BLaER1 treated with 17β-estradiol and CSF1 and Interleukin-3, amounts not matched to agents 10 nM and 100 nM (cell line): ENCODE measurements around the gene GPX3.

ENCODE experiments used
- H3K27ac ChIP-seq, 11 experiments: shearing (Covaris generic); formaldehyde crosslinking; 2 replicates each; pipeline ENCODE4 v1.8.1; 2022
- H3K27me3 ChIP-seq, 11 experiments: shearing (Covaris generic); formaldehyde crosslinking; 2 replicates each; pipeline ENCODE4 v1.8.1; 2022
- H3K36me3 ChIP-seq, 11 experiments: shearing (Covaris generic); formaldehyde crosslinking; 2 replicates each; pipeline ENCODE4 v1.8.1; 2022
- H3K4me1 ChIP-seq, 10 experiments: shearing (Covaris generic); formaldehyde crosslinking; 2 replicates each; pipeline ENCODE4 v1.8.1; 2022
- H3K4me2 ChIP-seq, 11 experiments: shearing (Covaris generic); formaldehyde crosslinking; 2 replicates each; pipeline ENCODE4 v1.8.1; 2022
- H3K4me3 ChIP-seq, 10 experiments: shearing (Covaris generic); formaldehyde crosslinking; 2 replicates each; pipeline ENCODE4 v1.8.1; 2022
- H3K9ac ChIP-seq, 11 experiments: shearing (Covaris generic); formaldehyde crosslinking; 2 replicates each; pipeline ENCODE4 v1.8.1; 2022
- H3K9me3 ChIP-seq, 11 experiments: shearing (Covaris generic); formaldehyde crosslinking; replicated peaks in 1 of 11; 2 replicates each; pipeline ENCODE4 v1.8.1; 2022
- H4K20me1 ChIP-seq, 11 experiments: shearing (Covaris generic); formaldehyde crosslinking; 2 replicates each; pipeline ENCODE4 v1.8.1; 2022
- Cebpa-rat ChIP-seq, 11 experiments: shearing (Covaris generic); IDR thresholded peaks; 2 replicates each; pipeline ENCODE4 v1.8.1; 2022

Gene GPX3

GRCh38 chr5:151062405-151063141 lies 42.2 kb downstream of the GPX3 start:
- Histone ChIP-seq H3K27ac (peak overlapping the region; percentile 62 to 92 (median 85); a peak in 21 of 22 replicates), H3K4me2 (peak overlapping the region; percentile 43 to 97 (median 88); a peak in 20 of 22 replicates)

GRCh38 chr5:151063142-151063989 lies 43.0 kb downstream of the GPX3 start:
- peak overlapping the region in 4 of 10 experiments; percentile 21 to 50 (median 32); a peak in 6 of 20 replicates for H3K4me3 ChIP-seq
- no peaks in the 10 kb centered on the region for H3K27me3 ChIP-seq
- H3K27ac ChIP-seq: peak overlapping the region; percentile 62 to 92 (median 85)
- peak overlapping the region; percentile 30 to 75 (median 65); a peak in 20 of 22 replicates for H3K9ac ChIP-seq
- H3K9me3 ChIP-seq: no peaks in the 10 kb centered on the region
- peaks cover 21 to 72% (median 45%) of the 10 kb centered on the region in 11 experiments; a peak in 21 of 22 replicates for H4K20me1 ChIP-seq
- H3K4me1 ChIP-seq: peaks cover 73 to 100% (median 100%) of the 10 kb centered on the region in 10 experiments
- peak overlapping the region; percentile 43 to 97 (median 88) for H3K4me2 ChIP-seq
- H3K36me3 ChIP-seq: peaks cover 52 to 88% (median 72%) of the 10 kb centered on the region in 11 experiments
- no peak for TF ChIP-seq Cebpa-rat (IDR thresholded peaks at IDR 0.05)

More at GRCh38 chr5:151062405-151063141, 42.2 kb downstream of the GPX3 start:
- Histone ChIP-seq H3K4me3 (peak overlapping the region in 2 of 10 experiments; percentile 30 to 50; a peak in 2 of 20 replicates), H3K36me3 (peaks cover 60 to 88% (median 76%) of the 10 kb centered on the region in 11 experiments), H4K20me1 (peaks cover 13 to 65% (median 37%) of the 10 kb centered on the region in 11 experiments; a peak in 17 of 22 replicates), H3K27me3 (no peaks in the 10 kb centered on the region), H3K4me1 (peaks cover 70 to 100% (median 100%) of the 10 kb centered on the region in 10 experiments), H3K9ac (peak overlapping the region in 9 of 11 experiments; percentile 27 to 75 (median 65); a peak in 11 of 22 replicates), H3K9me3 (no peaks in the 10 kb centered on the region)
- TF ChIP-seq Cebpa-rat (IDR thresholded peaks at IDR 0.05): no peak

DNA sequence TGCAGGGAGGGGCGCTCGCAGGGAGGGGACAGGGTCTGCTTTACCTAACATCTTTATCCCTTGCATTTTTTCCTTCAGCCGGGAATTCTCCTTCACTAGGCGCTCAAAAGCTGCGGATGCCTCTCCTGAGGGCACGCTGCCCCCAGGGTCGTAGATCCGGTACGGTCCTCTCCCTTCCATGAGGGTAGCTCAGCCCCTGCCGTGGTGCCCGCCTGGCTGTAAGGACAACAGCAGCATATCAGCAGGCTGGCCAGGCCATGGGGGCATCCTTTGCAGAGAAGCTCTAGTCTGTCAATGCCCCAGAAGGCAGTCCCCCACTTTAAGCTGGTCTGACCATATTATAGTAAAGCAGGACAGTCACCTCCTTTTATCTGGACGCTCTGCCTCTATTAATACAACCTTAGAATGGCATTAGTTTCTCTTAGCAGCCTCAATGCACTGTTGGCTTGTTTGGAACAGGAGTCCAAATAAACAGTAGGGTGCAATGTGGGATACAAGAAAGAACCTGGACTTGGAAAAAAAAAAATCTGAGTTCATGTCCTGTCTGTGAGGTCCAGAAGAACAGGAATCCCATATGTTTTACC lies 44.6 kb downstream of the GPX3 start:
- Histone ChIP-seq H3K36me3 (peaks cover 45 to 92% (median 77%) of the 10 kb centered on the region in 11 experiments), H3K4me3 (no peak overlapping the region), H3K27me3 (no peaks in the 10 kb centered on the region), H3K27ac (peak overlapping the region in 9 of 11 experiments; percentile 11 to 91 (median 85); a peak in 15 of 22 replicates), H3K9ac (peak overlapping the region in 4 of 11 experiments; percentile 45 to 75 (median 73); a peak in 4 of 22 replicates), H3K9me3 (no peaks in the 10 kb centered on the region), H3K4me2 (peak overlapping the region in 7 of 11 experiments; percentile 51 to 97 (median 89); a peak in 10 of 22 replicates), H4K20me1 (peaks cover 37 to 82% (median 61%) of the 10 kb centered on the region in 11 experiments), H3K4me1 (peaks cover 73 to 100% (median 100%) of the 10 kb centered on the region in 10 experiments)
- no peak for TF ChIP-seq Cebpa-rat (IDR thresholded peaks at IDR 0.05)

DNA sequence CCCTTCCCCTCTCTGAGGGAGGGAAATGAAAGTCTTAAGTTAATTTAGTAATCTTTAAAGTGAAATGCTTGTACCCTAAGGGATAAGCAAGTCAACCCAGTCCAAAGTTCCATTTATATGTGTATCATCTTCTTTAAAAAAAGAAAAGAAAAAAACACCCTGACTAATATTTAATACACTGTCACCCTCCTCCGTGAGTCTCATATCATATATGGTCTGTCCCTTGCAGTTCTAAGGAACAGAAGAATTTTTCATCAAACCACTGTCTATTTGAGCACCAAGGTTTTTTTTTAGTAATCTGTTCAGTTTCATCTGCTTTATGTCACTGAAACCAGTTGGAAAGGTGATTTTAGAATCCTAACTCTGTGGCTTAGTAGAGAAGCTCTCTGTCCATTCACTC lies 45.2 kb downstream of the GPX3 start:
- H3K9me3 ChIP-seq: no peaks in the 10 kb centered on the region

GRCh38 chr5:151066920-151067319 lies 46.5 kb downstream of the GPX3 start:
- no peaks in the 10 kb centered on the region for H3K9me3 ChIP-seq
- peaks cover 32 to 93% (median 77%) of the 10 kb centered on the region in 11 experiments for H3K36me3 ChIP-seq
- TF ChIP-seq Cebpa-rat (IDR thresholded peaks at IDR 0.05): no peak
- H3K9ac ChIP-seq: 0 out of 22 replicates have a peak overlapping the region, but pooled peaks of 1 of the 11 experiments have one; percentile 9
- peak overlapping the region; percentile 79 to 97 (median 87) for H3K4me2 ChIP-seq
- H3K27ac ChIP-seq: peak overlapping the region in 6 of 11 experiments; percentile 53 to 89 (median 66); a peak in 11 of 22 replicates
- peaks cover 67 to 100% (median 94%) of the 10 kb centered on the region in 10 experiments for H3K4me1 ChIP-seq
- H4K20me1 ChIP-seq: peaks cover 56 to 100% (median 80%) of the 10 kb centered on the region in 11 experiments
- no peaks in the 10 kb centered on the region for H3K27me3 ChIP-seq
- H3K4me3 ChIP-seq: no peak overlapping the region

More for the DNA sequence above, 45.2 kb downstream of the GPX3 start:
- peaks cover 73 to 100% (median 100%) of the 10 kb centered on the region in 10 experiments for H3K4me1 ChIP-seq
- peak overlapping the region in 6 of 11 experiments; percentile 13 to 91 (median 50); a peak in 7 of 22 replicates for H3K27ac ChIP-seq
- H4K20me1 ChIP-seq: peaks cover 43 to 86% (median 67%) of the 10 kb centered on the region in 11 experiments
- no peak for TF ChIP-seq Cebpa-rat (IDR thresholded peaks at IDR 0.05)
- H3K4me3 ChIP-seq: no peak overlapping the region
- peaks cover 43 to 94% (median 78%) of the 10 kb centered on the region in 11 experiments for H3K36me3 ChIP-seq
- peak overlapping the region in 2 of 11 experiments; percentile 11 to 24; a peak in 1 of 22 replicates for H3K9ac ChIP-seq
- H3K4me2 ChIP-seq: peak overlapping the region in 7 of 11 experiments; percentile 84 to 97 (median 89); a peak in 11 of 22 replicates
- no peaks in the 10 kb centered on the region for H3K27me3 ChIP-seq

GRCh38 chr5:151067632-151068432 lies 47.4 kb downstream of the GPX3 start:
- no peak for TF ChIP-seq Cebpa-rat (IDR thresholded peaks at IDR 0.05)
- no peaks in the 10 kb centered on the region for H3K9me3 ChIP-seq
- peak overlapping the region in 10 of 11 experiments; percentile 9 to 72 (median 52); a peak in 12 of 22 replicates for H3K9ac ChIP-seq
- H3K27me3 ChIP-seq: no peaks in the 10 kb centered on the region
- peak overlapping the region in 3 of 10 experiments; percentile 20 to 28 (median 20); a peak in 6 of 20 replicates for H3K4me3 ChIP-seq
- H3K27ac ChIP-seq: peak overlapping the region; percentile 27 to 89 (median 62); a peak in 21 of 22 replicates
- H4K20me1 ChIP-seq: peaks cover 64 to 100% (median 90%) of the 10 kb centered on the region in 11 experiments
- peaks cover 26 to 93% (median 71%) of the 10 kb centered on the region in 11 experiments for H3K36me3 ChIP-seq
- H3K4me1 ChIP-seq: peaks cover 65 to 100% (median 90%) of the 10 kb centered on the region in 10 experiments
- H3K4me2 ChIP-seq: peak overlapping the region; percentile 79 to 97 (median 87)
